Upper lobe of right lung (tissue), 1 donor: ENCODE data around the gene ATP2B1. TPM values are rescaled to one million over a fixed set of nuclear protein-coding genes. Genes with fewer than 3 reads are reported as not detected.

Experiments
- ATAC-seq: fragments of 200-7000 bp; cut with Tn5 transposase; one replicate; pipeline ENCODE4 v1.9.1; 2020; ENCODE audit warnings: mild to moderate bottlenecking, moderate library complexity
- DNase-seq: peaks from one replicate; pipeline ENCODE4 v3.0.0-alpha.2; 2020
- H3K27ac ChIP-seq: fragments of 200-600 bp; one replicate; pipeline ENCODE4 v1.8.0; 2022
- H3K27me3 ChIP-seq: fragments of 200-600 bp; one replicate; pipeline ENCODE4 v1.8.0; 2022; ENCODE audit warnings: mild to moderate bottlenecking
- H3K36me3 ChIP-seq: fragments of 200-600 bp; one replicate; pipeline ENCODE4 v1.8.0; 2022
- H3K4me1 ChIP-seq: fragments of 200-600 bp; one replicate; pipeline ENCODE4 v1.8.0; 2022
- H3K4me3 ChIP-seq: fragments of 200-600 bp; one replicate; pipeline ENCODE4 v1.8.0; 2022; ENCODE audit warnings: mild to moderate bottlenecking
- H3K9me3 ChIP-seq: fragments of 200-600 bp; one replicate; pipeline ENCODE4 v1.8.0; 2022
- CTCF ChIP-seq: fragments of 200-600 bp; IDR thresholded peaks from one replicate; pipeline ENCODE4 v1.8.0; 2022; ENCODE audit warnings: antibody characterized with exemption
- intact Hi-C: fragments of 100-400 bp; cut with DNase I; formaldehyde crosslinking; loops from one replicate; pipeline ENCODE4 v1.11.0; 2022
- total RNA-seq: library from RNA; stranded (reverse); fragmentation: NEBNext Ultra II Directional; extraction: Animal tissue kit (Norgen Biotek cat#: 25700); gene quantifications from one replicate; pipeline ENCODE4 v1.2.1, GENCODE V29; 2021
- donor health status: DM: no; HTN: yes; CAD: no; lungs with severe emphysema.

ATP2B1 gene
- total RNA-seq, 1 donor from 2014 or later = 46.6 TPM

GRCh38 chr12:89619764-89620163 is 88.9 kb downstream of the ATP2B1 start:
- Histone ChIP-seq H3K27ac (no peak overlapping the region), H3K36me3 (peaks cover 32% of the 10 kb centered on the region), H3K4me3 (no peak overlapping the region), H3K27me3 (no peaks in the 10 kb centered on the region), H3K9me3 (no peaks in the 10 kb centered on the region), H3K4me1 (no peaks in the 10 kb centered on the region)
- no peak for TF ChIP-seq CTCF
- ATAC-seq (no peak), DNase-seq (no peak)
- intact Hi-C loops = no loop called here

- DNase-seq (no peak), ATAC-seq (no peak)
- H3K4me1 ChIP-seq = no peaks in the 10 kb centered on the region
- no peaks in the 10 kb centered on the region for H3K9me3 ChIP-seq
- TF ChIP-seq CTCF = no peak
- peaks cover 30% of the 10 kb centered on the region for H3K36me3 ChIP-seq
- H3K27ac ChIP-seq = no peak overlapping the region
- intact Hi-C loops = no loop called here
- H3K27me3 ChIP-seq = no peaks in the 10 kb centered on the region
- H3K4me3 ChIP-seq = no peak overlapping the region
Measured at GRCh38 chr12:89618113-89618862, 90.3 kb downstream of the ATP2B1 start.

- Histone ChIP-seq H3K4me3 (no peak overlapping the region), H3K27me3 (no peaks in the 10 kb centered on the region), H3K9me3 (no peaks in the 10 kb centered on the region), H3K36me3 (peaks cover 34% of the 10 kb centered on the region), H3K4me1 (no peaks in the 10 kb centered on the region), H3K27ac (no peak overlapping the region)
- no peak for DNase-seq
- ATAC-seq = no peak
- TF ChIP-seq CTCF = no peak
- intact Hi-C loops = no loop called here
Measured at GRCh38 chr12:89610366-89610765, 98.3 kb downstream of the ATP2B1 start.

GRCh38 chr12:89603678-89604077 is 105.0 kb downstream of the ATP2B1 start:
- no peaks in the 10 kb centered on the region for H3K9me3 ChIP-seq
- H3K27ac ChIP-seq = no peak overlapping the region
- DNase-seq (no peak), ATAC-seq (no peak)
- no peak for TF ChIP-seq CTCF
- H3K4me1 ChIP-seq = no peaks in the 10 kb centered on the region
- no peak overlapping the region for H3K4me3 ChIP-seq
- peaks cover 44% of the 10 kb centered on the region for H3K36me3 ChIP-seq
- H3K27me3 ChIP-seq = no peaks in the 10 kb centered on the region
- intact Hi-C loops = no loop called here

- no peak for TF ChIP-seq CTCF
- Histone ChIP-seq H3K4me3 (no peak overlapping the region), H3K36me3 (peaks cover 46% of the 10 kb centered on the region), H3K9me3 (no peaks in the 10 kb centered on the region), H3K4me1 (no peaks in the 10 kb centered on the region), H3K27ac (no peak overlapping the region), H3K27me3 (no peaks in the 10 kb centered on the region)
- intact Hi-C loops = no loop called here
- no peak for DNase-seq
- ATAC-seq = no peak
Measured at GRCh38 chr12:89597770-89598169, 110.9 kb downstream of the ATP2B1 start.

- Histone ChIP-seq H3K27me3 (no peaks in the 10 kb centered on the region), H3K27ac (no peak overlapping the region), H3K36me3 (peaks cover 46% of the 10 kb centered on the region), H3K4me1 (no peaks in the 10 kb centered on the region), H3K9me3 (no peaks in the 10 kb centered on the region), H3K4me3 (no peak overlapping the region)
- TF ChIP-seq CTCF = no peak
- DNase-seq (no peak), ATAC-seq (no peak)
- intact Hi-C loops = no loop called here
Measured at GRCh38 chr12:89597210-89597609, 111.4 kb downstream of the ATP2B1 start.
